HepG2 (cell line): ENCODE results near the gene SCGB3A2. TPM values are rescaled to one million over a fixed set of nuclear protein-coding genes. Genes with fewer than 3 reads are reported as not detected.

ENCODE experiments used
- ATAC-seq: fragments of 200-7000 bp; cut with Tn5 transposase; 3 replicates; pipeline ENCODE4 v1.9.1; 2020; ENCODE audit warnings: mild to moderate bottlenecking, moderate library complexity
- BruUV-seq: library from RNA; stranded (reverse); fragments of 400-500 nt; replicated peaks from 2 replicates; lab custom pipeline; 2021; lab: Mats Ljungman, UMichigan
- CTCF ChIA-PET: fragments of 300-600 bp; formaldehyde crosslinking; extraction: SDS; loops from one replicate; lab custom pipeline; 2021; ENCODE audit warnings: low total read pairs, inconsistent platforms, low intra/inter-chr PET ratio; lab: Yijun Ruan, JAX
- POLR2A ChIA-PET: fragments of 350-600 bp; sonication (Branson Sonifier 250); formaldehyde crosslinking; loops from one replicate; lab custom pipeline; 2020; ENCODE audit warnings: antibody characterized with exemption, inconsistent platforms; lab: Yijun Ruan, JAX
- DNase-seq: peaks from one replicate; pipeline ENCODE4 v3.0.0-alpha.2; 2015; ENCODE audit warnings: low spot score
- FAIRE-seq: peaks from 3 replicates; lab custom pipeline; 2011; peaks lifted over from hg19 to GRCh38; lab: Jason Lieb, UNC
- H2AFZ ChIP-seq: one replicate; pipeline ENCODE4 v1.6.1; 2011; ENCODE audit warnings: low read length, inconsistent platforms
- H3K27ac ChIP-seq: fragments of 300-600 bp; 3 replicates; pipeline ENCODE4 v1.8.0; 2011; ENCODE audit warnings: mixed run types, mild to moderate bottlenecking, mixed read lengths, low read length, inconsistent platforms; ENCODE audit not compliant: insufficient read depth; ENCODE audit errors: extremely low read length
- H3K27me3 ChIP-seq, 2 experiments: fragments of 200-600 bp in 1 of 2; 2 replicates in 1 of 2; 3 replicates in 1 of 2; pipeline versions ENCODE4 v1.6.0 to v1.8.0; 2011; ENCODE audit warnings: low read length in 2 of 2, mild to moderate bottlenecking in 2 of 2, moderate library complexity in 2 of 2, inconsistent platforms in 1 of 2; ENCODE audit not compliant: insufficient read depth in 2 of 2, control insufficient read depth in 1 of 2
- H3K36me3 ChIP-seq, 2 experiments: fragments of 200-600 bp in 1 of 2; replicated peaks in 1 of 2; 2 replicates in 1 of 2; 3 replicates in 1 of 2; pipeline versions ENCODE4 v1.5.1 to v1.8.0; 2011; ENCODE audit warnings: low read length in 2 of 2, inconsistent platforms in 1 of 2; ENCODE audit not compliant: insufficient read depth in 2 of 2, control insufficient read depth in 1 of 2
- H3K4me1 ChIP-seq: 2 replicates; pipeline ENCODE4 v1.5.1; 2012; ENCODE audit warnings: low read length, inconsistent platforms; ENCODE audit not compliant: insufficient read depth
- H3K4me2 ChIP-seq: 2 replicates; pipeline ENCODE4 v1.6.0; 2011; ENCODE audit warnings: low read depth, low read length, inconsistent platforms
- H3K4me3 ChIP-seq, 3 experiments: fragments of 200-600 bp in 1 of 3; sonication (generic), shearing (Covaris generic) in 1 of 3; replicated peaks in 1 of 3; 2 replicates each; pipeline ENCODE4 v1.5.1; 2011 to 2016; ENCODE audit warnings: low read length in 3 of 3, inconsistent platforms in 2 of 3, low read depth in 2 of 3, mild to moderate bottlenecking in 2 of 3, control low read depth in 1 of 3, mixed read lengths in 1 of 3; ENCODE audit not compliant: insufficient read depth in 1 of 3
- H3K79me2 ChIP-seq: one replicate; pipeline ENCODE4 v1.6.1; 2011; ENCODE audit warnings: low read length, inconsistent platforms; ENCODE audit not compliant: insufficient read depth
- H3K9ac ChIP-seq: 2 replicates; pipeline ENCODE4 v1.6.0; 2011; ENCODE audit warnings: mild to moderate bottlenecking, low read depth, low read length, inconsistent platforms; ENCODE audit not compliant: insufficient read depth
- H3K9me3 ChIP-seq: 2 replicates; pipeline ENCODE4 v1.5.1; 2012; ENCODE audit warnings: mild to moderate bottlenecking, low read length
- H4K20me1 ChIP-seq: 2 replicates; pipeline ENCODE4 v1.6.0; 2011; ENCODE audit warnings: inconsistent platforms, mild to moderate bottlenecking, low read length, moderate library complexity; ENCODE audit not compliant: insufficient read depth
- CBX5 ChIP-seq: sonication (generic); formaldehyde crosslinking; IDR thresholded peaks from 2 replicates; pipeline ENCODE4 v1.4.0; 2020; ENCODE audit warnings: missing genetic modification reagents, borderline replicate concordance
- MTA1 ChIP-seq: sonication (generic); formaldehyde crosslinking; IDR thresholded peaks from 2 replicates; pipeline ENCODE4 v1.4.0; 2020; ENCODE audit warnings: missing genetic modification reagents, mild to moderate bottlenecking, borderline replicate concordance
- NFYC ChIP-seq: IDR thresholded peaks from 2 replicates; pipeline ENCODE4 v1.6.1; 2016; ENCODE audit warnings: missing genetic modification reagents, missing compliant biosample characterization
- ZNF383 ChIP-seq: sonication (generic); formaldehyde crosslinking; IDR thresholded peaks from 2 replicates; pipeline ENCODE4 v1.4.0; 2020; ENCODE audit warnings: missing genetic modification reagents, mild to moderate bottlenecking, borderline replicate concordance
- ZNF556 ChIP-seq: sonication (generic); formaldehyde crosslinking; IDR thresholded peaks from 2 replicates; pipeline ENCODE4 v1.4.0; 2020; ENCODE audit warnings: mild to moderate bottlenecking, missing genetic modification reagents, borderline replicate concordance
- ZNF709 ChIP-seq: sonication (generic); formaldehyde crosslinking; IDR thresholded peaks from 2 replicates; pipeline ENCODE4 v1.5.0; 2020; ENCODE audit warnings: mild to moderate bottlenecking, missing genetic modification reagents
- ZNF790 ChIP-seq: sonication (generic); formaldehyde crosslinking; IDR thresholded peaks from 2 replicates; pipeline ENCODE4 v1.8.0; 2022; ENCODE audit warnings: missing genetic modification reagents, mild to moderate bottlenecking, borderline replicate concordance
- WGBS: methylation state at CpG from one replicate; pipeline ENCODE4 v1.1.6; 2017; ENCODE audit warnings: low lambda C conversion rate; 5-methylcytosine and 5-hydroxymethylcytosine counted together
- in situ Hi-C: cut with HindIII; loops from 2 replicates; pipeline ENCODE4 v1.10.0; 2017; ENCODE audit warnings: low pct_unique_long_range_greater_than_20kb; ENCODE audit not compliant: extremely low pct_ligation_motif_present
- intact Hi-C: fragments of 100-400 bp; cut with micrococcal nuclease; formaldehyde crosslinking; loops from one replicate; pipeline ENCODE4 v1.10.0; 2022; ENCODE audit not compliant: unreplicated experiment
- polyA plus RNA-seq, 8 experiments: library from polyadenylated mRNA; depleted of rRNA in 3 of 8; stranded (reverse) in 7 of 8; unstranded in 1 of 8; fragments of >200 nt; fragmentation: Illumina TruSeq in 4 of 8; extraction: Trizol in 4 of 8; gene quantifications; 2 replicates each; pipeline versions ENCODE4 v1.2.1 to v1.2.3, GENCODE V29; 2011 to 2016; ENCODE audit warnings: low read depth in 4 of 8, missing spikeins in 1 of 8, mixed read lengths in 1 of 8; ENCODE audit not compliant: insufficient read depth in 1 of 8
- total RNA-seq, 5 experiments: library from RNA; depleted of rRNA; stranded (reverse); fragments of >200 nt; fragmentation: Illumina TruSeq; extraction: Trizol; gene quantifications; 2 replicates each; pipeline ENCODE4 v1.2.3, GENCODE V29; 2016; ENCODE audit warnings: low read depth in 1 of 5
- TF ChIP-seq, protein P1 (sequence below): sonication (generic); formaldehyde crosslinking; IDR thresholded peaks from 2 replicates; pipeline ENCODE4 v1.5.0; 2020; ENCODE audit warnings: missing genetic modification reagents
- TF ChIP-seq, protein P2 (sequence below): IDR thresholded peaks from 2 replicates; pipeline ENCODE4 v1.6.1; 2016; ENCODE audit warnings: missing compliant biosample characterization, missing genetic modification reagents, borderline replicate concordance
- TF ChIP-seq, protein P3 (sequence below): sonication (generic); formaldehyde crosslinking; IDR thresholded peaks from 2 replicates; pipeline ENCODE4 v1.4.0; 2020; ENCODE audit warnings: low read depth, mild to moderate bottlenecking, missing genetic modification reagents

The SCGB3A2 gene
- total and polyA plus RNA-seq, 2 of the 13 experiments (the other 11 are each of a cell fraction or from before 2014, with no cell fraction given), result not detected

DNA sequence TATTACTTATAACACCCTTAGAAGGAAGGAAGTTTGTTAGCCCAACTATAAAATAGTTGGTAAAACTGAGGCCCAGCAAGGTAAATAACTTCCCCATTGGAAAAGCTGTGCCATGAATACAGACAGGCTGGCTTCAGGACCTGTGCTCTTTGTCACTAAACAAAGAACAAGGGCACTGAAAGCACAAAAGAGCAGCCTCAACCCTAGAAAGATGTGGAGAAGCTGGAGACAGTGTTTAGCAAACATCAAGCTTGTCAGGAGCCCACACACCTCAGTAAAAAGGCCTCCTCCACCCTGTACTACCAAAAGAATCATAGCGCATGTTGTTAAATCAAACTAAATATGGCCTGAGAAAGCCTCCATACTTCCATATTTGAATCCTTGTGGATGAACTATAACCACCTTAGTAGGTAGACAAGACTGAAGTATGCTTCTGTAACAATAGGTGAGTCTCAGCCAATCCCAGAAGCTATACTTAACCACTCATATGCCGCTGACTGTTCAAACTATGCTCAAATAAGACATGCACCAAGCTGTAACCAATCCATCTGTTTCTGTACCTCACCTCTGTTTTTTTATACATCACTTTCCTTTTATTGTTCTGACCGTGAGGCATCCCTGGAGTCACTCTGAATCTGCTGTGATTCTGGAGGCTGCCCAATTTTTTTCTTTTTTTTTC, 18.4 kb upstream of the SCGB3A2 start:
- no TSS peak for BruUV-seq
- 48% methylated on average over 3 of the region's 3 CpGs for WGBS
- intact Hi-C loops (loop anchor here (5.0 to 10.0 kb wide), 3 partner anchors 38 to 265 kb away; no protein-coding TSS in a partner anchor), in situ Hi-C loops (loop anchor here (5.0 kb wide), 1 partner anchor 77 kb away; no protein-coding TSS in a partner anchor)
- Histone ChIP-seq H3K27ac (no peak overlapping the region), H3K4me3 (no peak overlapping the region), H3K4me1 (no peaks in the 10 kb centered on the region), H3K4me2 (no peak overlapping the region), H2AFZ (no peak overlapping the region)
- ChIA-PET CTCF (no interaction called here), POLR2A (no interaction called here)
- DNase-seq (no peak), ATAC-seq (no peak)
- TF ChIP-seq, protein P1, sequence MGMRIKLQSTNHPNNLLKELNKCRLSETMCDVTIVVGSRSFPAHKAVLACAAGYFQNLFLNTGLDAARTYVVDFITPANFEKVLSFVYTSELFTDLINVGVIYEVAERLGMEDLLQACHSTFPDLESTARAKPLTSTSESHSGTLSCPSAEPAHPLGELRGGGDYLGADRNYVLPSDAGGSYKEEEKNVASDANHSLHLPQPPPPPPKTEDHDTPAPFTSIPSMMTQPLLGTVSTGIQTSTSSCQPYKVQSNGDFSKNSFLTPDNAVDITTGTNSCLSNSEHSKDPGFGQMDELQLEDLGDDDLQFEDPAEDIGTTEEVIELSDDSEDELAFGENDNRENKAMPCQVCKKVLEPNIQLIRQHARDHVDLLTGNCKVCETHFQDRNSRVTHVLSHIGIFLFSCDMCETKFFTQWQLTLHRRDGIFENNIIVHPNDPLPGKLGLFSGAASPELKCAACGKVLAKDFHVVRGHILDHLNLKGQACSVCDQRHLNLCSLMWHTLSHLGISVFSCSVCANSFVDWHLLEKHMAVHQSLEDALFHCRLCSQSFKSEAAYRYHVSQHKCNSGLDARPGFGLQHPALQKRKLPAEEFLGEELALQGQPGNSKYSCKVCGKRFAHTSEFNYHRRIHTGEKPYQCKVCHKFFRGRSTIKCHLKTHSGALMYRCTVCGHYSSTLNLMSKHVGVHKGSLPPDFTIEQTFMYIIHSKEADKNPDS (CRISPR knock-in tag), result no peak
- TF ChIP-seq MTA1 (no peak), ZNF709 (CRISPR knock-in tag) (no peak), CBX5 (CRISPR knock-in tag) (no peak), ZNF556 (CRISPR knock-in tag) (no peak), ZNF383 (no peak), NFYC (CRISPR knock-in tag) (no peak), ZNF790 (CRISPR knock-in tag) (no peak)
- TF ChIP-seq, protein P2, sequence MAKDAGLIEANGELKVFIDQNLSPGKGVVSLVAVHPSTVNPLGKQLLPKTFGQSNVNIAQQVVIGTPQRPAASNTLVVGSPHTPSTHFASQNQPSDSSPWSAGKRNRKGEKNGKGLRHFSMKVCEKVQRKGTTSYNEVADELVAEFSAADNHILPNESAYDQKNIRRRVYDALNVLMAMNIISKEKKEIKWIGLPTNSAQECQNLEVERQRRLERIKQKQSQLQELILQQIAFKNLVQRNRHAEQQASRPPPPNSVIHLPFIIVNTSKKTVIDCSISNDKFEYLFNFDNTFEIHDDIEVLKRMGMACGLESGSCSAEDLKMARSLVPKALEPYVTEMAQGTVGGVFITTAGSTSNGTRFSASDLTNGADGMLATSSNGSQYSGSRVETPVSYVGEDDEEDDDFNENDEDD (CRISPR knock-in tag), result no peak
- TF ChIP-seq, protein P3, sequence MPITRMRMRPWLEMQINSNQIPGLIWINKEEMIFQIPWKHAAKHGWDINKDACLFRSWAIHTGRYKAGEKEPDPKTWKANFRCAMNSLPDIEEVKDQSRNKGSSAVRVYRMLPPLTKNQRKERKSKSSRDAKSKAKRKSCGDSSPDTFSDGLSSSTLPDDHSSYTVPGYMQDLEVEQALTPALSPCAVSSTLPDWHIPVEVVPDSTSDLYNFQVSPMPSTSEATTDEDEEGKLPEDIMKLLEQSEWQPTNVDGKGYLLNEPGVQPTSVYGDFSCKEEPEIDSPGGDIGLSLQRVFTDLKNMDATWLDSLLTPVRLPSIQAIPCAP (CRISPR knock-in tag), result no peak
- TF ChIP-seq, all 625 proteins: peak for 0
- H3K9ac ChIP-seq, result no peak overlapping the region
- no peaks in the 10 kb centered on the region for H3K79me2 ChIP-seq
- no peaks in the 10 kb centered on the region for H3K27me3 ChIP-seq
- no peaks in the 10 kb centered on the region for H4K20me1 ChIP-seq
- no peaks in the 10 kb centered on the region for H3K9me3 ChIP-seq
- no peaks in the 10 kb centered on the region for H3K36me3 ChIP-seq
- FAIRE-seq, result no peak
